T-helper 22 cell (primary cell): ENCODE data around the gene BTF3L4.
"Not testable (repeated sequence)": the region's sequence is repeated elsewhere in the genome, so short reads cannot be mapped to it uniquely, and the experiment has no call there.

Source experiments
- DNase-seq: peaks from one replicate; pipeline ENCODE4 v3.0.0-alpha.2; 2020; ENCODE audit warnings: low read depth

The BTF3L4 gene

GRCh38 chr1:52055066-52055865, 829 bp upstream of the BTF3L4 start, which contains the start of gene TXNDC12:
TXNDC12 (minus strand) TSS chr1:52055191; CDS start chr1:52055096, 95 bp downstream.
- peak; percentile 58 for DNase-seq

GRCh38 chr1:52055866-52056162, 281 bp upstream of the BTF3L4 start:
- no peak for DNase-seq

- no peak for DNase-seq
Measured at GRCh38 chr1:52056937-52057231, 789 bp downstream of the BTF3L4 start.

GRCh38 chr1:52057255-52057654, 1.2 kb downstream of the BTF3L4 start:
- DNase-seq: no peak

GRCh38 chr1:52057876-52058415, 1.9 kb downstream of the BTF3L4 start:
- no peak for DNase-seq

GRCh38 chr1:52059321-52059720, 3.2 kb downstream of the BTF3L4 start:
- DNase-seq: no peak

GRCh38 chr1:52059888-52060287, 3.8 kb downstream of the BTF3L4 start:
- DNase-seq: no peak

- no peak for DNase-seq
Measured at GRCh38 chr1:52060822-52061221, 4.7 kb downstream of the BTF3L4 start.

GRCh38 chr1:52063192-52063591, 7.1 kb downstream of the BTF3L4 start:
- DNase-seq: no peak

- DNase-seq: no peak
Measured at GRCh38 chr1:52070704-52071103, 14.6 kb downstream of the BTF3L4 start.

- DNase-seq: no peak
Measured at GRCh38 chr1:52072291-52072690, 16.2 kb downstream of the BTF3L4 start.

- DNase-seq: not testable (repeated sequence)
Measured at GRCh38 chr1:52077277-52077676, 21.2 kb downstream of the BTF3L4 start.

GRCh38 chr1:52080014-52080415, 23.9 kb downstream of the BTF3L4 start:
- no peak for DNase-seq

GRCh38 chr1:52087892-52088291, 31.8 kb downstream of the BTF3L4 start:
- DNase-seq: not testable (repeated sequence)

- DNase-seq: not testable (repeated sequence)
Measured at GRCh38 chr1:52094300-52094699, 38.2 kb downstream of the BTF3L4 start.

GRCh38 chr1:52096216-52096615, 40.1 kb downstream of the BTF3L4 start:
- DNase-seq: no peak

- no peak for DNase-seq
Measured at GRCh38 chr1:52098139-52098871, 42.2 kb downstream of the BTF3L4 start.

- DNase-seq: no peak
Measured at GRCh38 chr1:52102336-52103013, 46.4 kb downstream of the BTF3L4 start.

- DNase-seq: no peak
Measured at GRCh38 chr1:52111492-52111891, 55.4 kb downstream of the BTF3L4 start.

GRCh38 chr1:52112489-52112888, 56.4 kb downstream of the BTF3L4 start:
- no peak for DNase-seq

GRCh38 chr1:52119301-52120079, 63.4 kb downstream of the BTF3L4 start:
- no peak for DNase-seq

- DNase-seq: no peak
Measured at GRCh38 chr1:52122384-52122783, 66.3 kb downstream of the BTF3L4 start.
